IPS DF 4.7 (cell line): ENCODE data around the gene ELAC2.
"Not testable (repeated sequence)": the region's sequence is repeated elsewhere in the genome, so short reads cannot be mapped to it uniquely, and the experiment has no call there.

ENCODE experiments used
- DNase-seq: peaks from one replicate; pipeline ENCODE4 v3.0.0-alpha.2; 2013; ENCODE audit warnings: low spot score; ENCODE audit errors: extremely low read depth

The ELAC2 gene

DNA sequence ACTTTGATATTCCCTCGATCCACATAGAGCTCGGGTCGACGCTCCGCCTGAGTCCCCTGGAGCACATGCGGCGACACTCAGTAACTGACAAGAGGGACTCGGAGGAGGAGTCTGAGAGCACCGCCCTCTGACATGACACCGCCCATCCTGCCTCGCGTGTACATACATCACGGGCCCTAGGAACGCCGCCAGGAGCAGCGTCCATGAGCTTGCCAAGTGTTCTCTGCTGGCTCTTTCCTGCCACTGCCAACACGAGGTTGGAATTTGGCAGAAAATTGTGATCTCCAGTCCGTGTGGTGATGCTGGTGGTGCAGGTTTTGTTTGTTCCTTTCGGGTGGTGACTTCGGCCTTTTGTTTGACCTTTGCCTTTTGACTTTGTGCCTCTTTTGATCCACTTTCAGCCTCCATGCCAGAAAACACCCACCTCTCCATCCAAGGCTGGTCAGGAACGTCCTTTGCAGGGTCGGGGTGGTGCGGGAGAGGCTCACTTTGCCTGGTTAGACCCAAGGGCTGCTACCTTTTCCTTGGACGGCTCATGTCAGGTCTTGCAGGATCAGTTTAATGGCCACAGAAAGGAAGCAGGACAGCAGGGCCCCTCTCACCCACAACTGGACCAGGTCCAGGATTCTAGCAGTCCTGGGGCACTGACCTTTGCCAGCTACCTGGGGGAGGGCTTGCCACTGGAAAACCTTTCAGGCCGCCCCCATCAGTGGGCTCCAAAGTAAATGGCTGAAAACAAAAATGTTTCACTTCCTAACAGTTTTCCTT, 27.6 kb downstream of the ELAC2 start:
- no peak for DNase-seq

DNA sequence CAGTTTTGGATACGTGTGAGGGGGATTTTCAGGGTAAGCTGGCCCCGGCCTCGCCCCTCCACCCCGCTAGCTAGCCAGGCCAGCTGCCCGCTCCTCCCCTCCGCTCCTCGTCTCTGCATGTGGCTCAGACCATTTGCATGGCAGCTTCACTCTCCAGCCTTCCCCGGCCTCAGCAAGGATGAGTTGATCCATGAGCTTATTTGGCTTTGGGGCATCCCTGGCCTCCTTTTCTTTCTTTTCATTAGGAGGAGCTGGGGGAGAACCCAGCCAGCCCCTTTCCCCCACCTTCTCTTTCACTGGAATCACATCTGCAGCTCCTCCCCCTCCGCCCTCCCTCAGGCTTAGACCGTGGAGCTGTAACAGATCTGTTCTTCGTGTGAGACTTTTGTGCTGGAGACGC, 30.7 kb downstream of the ELAC2 start:
- DNase-seq: no peak

DNA sequence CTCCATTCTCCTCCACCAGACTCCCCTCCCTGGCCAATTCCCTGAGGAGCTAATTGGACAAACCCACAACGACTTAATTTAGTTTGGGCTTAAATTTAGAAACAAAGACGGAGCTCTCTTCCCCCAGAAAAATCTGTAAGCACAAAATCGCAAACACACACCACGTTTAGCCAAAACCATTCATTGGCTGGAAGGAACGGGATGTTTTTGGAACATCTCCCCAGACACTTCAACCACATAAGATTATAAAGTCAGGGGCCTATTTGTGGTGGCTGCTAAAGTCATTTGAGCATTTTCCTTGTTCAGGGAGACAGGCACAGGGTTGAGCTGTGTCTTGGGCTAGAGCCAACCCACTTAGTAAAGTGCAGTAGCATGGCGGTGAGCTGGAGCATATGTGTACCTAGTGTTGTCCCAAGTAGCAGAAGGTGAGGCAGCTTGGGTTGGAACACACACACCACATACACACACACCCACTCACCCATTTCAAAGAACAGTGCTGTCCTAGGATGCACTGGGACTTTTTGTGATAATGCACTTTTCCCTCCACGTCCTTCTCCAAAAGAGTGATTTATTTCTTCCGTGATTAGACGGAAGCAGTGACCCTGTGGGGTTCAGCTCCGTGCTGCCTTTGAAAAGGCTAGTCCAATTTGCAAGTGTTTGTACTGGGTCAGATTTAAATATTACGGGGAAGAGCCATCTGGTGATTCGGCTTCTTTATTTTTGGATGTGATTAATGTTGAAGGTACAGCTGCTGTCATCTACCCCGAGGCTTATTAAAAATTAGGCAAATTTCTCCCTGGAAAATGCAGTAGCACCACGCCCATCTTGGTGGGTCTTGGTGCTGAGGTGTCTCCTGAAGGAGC, 32.2 kb downstream of the ELAC2 start:
- no peak for DNase-seq

DNA sequence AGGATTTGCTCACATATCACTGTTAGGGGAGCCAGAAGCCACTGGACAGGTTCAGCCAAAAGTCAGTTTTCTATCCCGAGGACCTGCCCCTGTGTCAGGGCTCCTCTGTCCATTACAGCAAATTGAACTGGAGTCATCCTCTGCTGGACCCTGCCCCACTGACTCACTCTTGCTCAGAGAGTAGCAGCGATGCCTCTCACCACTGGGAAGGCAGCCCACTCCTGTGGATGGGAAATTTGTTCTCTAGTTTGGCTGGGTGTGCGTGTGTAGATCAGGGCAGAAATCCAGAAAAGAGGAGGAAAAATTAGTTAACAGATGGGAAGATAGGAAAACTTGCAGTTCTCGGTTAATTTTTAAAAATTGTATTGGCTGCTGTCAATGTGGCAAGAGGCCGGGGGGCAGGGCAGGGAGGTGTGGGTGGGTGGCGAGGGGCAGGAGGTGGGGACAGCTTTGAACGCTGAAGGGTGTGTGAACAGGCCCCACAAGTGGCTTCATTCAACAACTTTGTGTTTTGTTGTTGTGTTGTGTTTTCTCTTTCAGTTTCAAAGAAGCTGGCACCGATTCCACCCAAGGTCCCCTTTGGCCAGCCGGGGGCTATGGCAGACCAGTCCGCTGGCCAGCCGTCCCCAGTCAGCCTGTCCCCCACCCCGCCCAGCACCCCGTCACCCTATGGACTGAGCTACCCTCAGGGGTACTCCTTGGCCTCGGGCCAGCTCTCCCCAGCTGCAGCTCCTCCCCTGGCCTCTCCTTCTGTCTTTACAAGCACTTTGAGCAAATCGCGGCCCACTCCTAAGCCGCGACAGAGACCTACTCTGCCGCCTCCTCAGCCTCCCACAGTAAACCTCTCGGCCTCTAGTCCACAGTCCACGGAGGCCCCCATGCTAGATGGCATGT, 33.6 kb downstream of the ELAC2 start:
- no peak for DNase-seq

DNA sequence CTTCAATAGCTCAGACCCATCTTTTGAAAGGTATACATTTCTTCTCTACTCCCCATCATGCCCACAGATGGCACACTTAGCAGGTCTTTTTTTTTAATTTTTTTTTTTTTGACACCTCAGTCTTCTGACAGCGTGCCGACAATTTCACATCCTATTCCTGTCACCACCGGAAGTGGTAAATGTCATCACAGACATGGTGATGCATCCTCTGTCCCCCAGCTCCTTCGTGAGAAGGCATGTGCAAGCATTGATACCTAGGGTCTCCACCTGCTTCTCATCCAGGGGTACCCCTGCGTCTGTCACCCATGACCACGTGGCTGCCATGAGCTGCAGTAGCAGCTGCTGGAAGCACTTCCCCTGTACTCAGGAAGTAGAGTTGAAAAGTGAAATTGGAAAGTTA, 35.6 kb downstream of the ELAC2 start:
- DNase-seq: no peak

DNA sequence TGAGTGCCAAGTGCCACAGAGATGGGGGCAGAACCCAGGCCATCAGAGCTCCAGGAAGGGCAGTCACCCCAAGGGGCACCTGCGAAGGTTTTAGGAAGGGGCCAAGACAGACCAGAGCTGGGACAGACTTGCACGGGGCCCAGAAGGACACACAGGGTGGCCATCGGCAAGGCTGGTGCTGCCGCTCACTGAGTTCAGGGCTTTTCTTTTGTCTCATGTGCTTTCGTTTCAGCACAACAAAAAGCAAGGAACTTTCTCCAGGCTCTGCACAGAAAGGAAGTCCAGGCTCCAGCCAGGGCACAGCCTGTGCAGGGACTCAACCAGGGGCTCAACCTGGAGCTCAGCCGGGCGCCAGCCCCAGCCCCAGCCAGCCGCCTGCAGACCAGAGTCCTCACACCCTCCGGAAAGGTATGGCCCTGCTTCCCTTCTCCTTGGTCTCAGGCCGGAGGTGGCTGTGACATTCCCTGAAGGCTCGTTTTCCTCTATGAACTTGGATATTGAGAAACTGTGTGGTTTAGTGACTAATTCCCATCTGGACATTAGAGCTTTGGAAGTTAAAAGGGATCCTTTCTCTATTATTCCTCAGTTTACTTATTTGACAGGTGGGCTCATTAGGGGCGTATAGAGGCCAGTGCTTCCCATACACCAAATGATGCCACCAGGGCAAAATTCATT, 37.9 kb downstream of the ELAC2 start:
- DNase-seq: no peak

DNA sequence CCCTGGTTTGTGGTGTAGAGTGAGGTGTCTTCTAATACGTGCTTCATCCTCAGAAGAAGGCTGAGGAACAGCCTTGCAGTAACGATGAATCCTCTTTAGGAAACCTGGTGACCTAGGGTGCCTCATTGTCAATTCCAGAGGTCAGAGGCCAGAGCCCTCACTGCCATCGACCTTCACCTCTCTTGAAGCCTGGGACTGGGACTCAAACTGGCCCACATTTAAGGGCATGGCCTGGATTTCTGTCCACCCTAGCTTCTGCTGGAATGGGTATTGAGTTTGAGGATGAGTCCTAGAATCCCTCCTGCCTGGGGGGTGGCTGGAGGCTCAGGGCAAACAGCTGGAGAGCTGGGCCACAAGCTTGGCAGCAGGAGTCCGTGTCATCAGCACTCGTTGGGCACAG, 38.6 kb downstream of the ELAC2 start:
- no peak for DNase-seq

DNA sequence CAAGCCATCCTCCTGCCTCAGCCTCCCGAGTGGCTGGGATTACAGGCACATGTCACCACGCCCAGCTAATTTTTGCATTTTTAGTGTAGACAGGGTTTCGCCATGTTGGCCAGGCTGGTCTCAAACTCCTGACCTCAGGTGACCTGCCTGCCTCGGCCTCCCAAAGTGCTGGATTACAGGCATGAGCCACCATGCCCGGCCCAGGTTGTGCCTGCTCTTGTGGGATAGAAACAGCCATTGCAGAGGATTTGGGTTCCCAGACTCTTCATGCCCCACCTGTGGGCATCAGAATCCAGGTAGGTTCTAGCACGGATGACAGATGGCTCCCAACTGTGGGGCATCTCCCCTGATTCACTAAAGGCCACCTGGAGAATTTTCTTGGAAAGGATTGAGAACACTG, 39.0 kb downstream of the ELAC2 start:
- DNase-seq: not testable (repeated sequence)

DNA sequence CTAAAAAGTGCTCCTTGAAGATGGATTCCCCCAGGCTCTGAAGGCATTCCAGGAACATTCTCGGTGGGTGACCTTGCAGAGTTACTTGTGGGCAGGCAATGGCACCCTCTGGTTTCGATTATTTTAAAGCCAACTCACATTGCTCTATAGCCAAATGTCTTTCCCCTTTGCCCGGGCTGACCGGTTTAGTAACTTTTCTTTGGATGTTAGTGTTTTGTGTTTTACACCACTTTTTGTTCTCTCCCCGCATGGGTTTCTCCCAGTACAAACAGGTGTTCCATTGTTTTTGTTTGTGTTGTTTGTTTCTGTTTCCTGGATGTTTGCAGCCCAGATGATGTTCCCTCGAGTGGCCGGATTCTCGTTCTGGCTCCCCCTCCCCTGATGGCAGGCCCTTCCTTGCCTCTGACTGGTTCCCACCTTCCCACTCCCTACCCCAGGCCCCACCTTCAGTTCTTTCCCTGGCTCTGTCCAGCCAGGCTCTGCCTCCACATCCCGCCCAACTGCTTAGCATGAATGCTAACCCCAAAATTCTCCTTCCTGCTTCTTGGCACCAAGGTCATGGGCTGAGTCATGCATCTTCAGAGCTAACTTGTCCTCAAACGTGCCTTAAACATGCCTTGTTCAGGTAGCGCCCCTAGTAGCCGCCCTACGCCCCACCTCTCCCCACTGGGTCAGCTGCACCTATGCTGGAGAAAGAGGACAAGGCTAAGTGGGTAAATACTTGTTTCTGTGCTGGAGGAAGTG, 40.6 kb downstream of the ELAC2 start:
- peak; percentile 9 for DNase-seq

DNA sequence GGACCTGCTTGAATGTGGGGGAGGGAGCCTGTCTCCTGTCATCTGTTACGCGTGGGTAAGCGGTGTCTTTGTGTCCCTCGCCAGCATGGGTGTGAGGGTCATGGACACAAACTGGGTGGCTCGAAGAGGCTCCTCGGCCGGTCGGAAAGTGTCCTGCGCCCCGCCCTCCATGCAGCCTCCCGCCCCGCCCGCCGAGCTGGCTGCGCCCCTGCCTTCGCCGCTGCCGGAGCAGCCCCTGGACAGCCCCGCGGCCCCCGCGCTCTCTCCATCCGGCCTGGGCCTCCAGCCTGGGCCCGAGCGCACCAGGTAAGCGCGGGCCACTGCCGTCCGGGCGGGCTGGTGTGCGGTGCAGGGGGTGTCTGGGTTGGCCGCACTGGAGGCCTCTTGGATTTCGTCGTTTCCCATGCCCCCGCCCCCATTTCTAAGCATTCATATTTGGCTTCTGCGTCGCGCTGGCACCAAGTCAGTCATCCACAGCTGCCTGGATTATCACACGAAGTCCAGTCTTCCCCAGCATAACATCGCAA, 43.8 kb downstream of the ELAC2 start:
- no peak for DNase-seq

DNA sequence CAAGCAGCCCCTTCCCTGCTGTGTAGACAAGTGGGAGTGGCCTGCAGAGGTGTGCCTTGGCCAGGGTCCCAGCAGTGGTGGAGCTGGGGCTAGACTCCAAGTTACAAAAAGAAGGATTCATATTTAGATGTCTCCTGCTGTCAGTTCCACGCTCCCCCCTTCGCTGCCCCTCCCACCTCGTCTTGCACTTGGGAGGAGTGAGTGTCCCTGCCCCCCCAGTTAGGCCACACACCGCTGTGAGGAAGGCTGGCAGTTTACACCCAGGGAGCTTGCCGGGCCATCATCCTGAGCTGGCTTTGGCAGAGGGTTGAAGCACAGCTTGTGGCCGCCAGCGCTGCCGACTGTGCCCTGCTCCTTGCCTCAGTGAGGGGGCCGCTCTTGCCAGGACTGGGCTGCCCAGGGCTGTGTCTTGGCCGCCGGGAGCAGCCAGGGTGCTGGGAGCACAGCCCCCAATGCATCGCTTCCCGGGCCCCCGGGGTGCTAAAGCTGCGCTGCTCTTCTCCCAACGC, 44.3 kb downstream of the ELAC2 start:
- DNase-seq: no peak

DNA sequence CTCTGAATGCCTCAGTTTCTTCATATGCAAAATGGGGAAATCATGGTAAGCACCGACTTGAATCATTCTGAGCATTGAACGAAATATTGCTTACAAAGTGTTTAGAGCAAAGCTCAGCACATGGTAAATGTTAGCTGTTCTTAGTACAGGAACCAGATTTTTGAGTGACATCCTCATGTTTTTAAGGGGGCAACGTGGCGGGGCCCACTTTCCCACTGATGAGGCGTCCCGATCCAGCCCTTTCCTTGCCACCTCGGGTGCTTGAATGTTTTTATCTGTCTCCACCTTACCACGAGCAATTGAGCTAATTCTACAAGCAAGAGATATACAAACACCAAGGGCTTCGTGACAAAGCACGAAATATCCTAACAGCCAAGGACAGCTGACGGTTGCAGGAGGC, 49.9 kb downstream of the ELAC2 start:
- no peak for DNase-seq

DNA sequence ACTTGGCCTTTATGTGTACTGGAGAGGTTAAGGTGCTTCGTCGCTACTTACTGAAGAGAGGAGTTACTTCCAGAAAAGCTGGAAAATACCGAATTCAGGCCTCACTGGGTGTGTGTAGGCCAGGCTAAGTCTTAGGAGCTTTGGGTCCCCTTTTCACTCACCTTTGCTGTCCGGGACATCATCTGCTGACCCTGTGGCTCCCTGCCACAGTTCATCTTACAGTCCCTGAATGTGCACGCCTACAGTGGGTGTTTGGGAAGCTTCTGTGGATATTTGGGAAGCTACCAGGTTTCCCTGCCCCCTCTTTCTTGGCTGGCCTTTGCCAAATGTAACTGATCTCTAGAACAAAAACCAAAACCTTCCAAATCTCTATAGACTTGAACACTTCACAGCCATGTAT, 51.4 kb downstream of the ELAC2 start:
- DNase-seq: no peak

DNA sequence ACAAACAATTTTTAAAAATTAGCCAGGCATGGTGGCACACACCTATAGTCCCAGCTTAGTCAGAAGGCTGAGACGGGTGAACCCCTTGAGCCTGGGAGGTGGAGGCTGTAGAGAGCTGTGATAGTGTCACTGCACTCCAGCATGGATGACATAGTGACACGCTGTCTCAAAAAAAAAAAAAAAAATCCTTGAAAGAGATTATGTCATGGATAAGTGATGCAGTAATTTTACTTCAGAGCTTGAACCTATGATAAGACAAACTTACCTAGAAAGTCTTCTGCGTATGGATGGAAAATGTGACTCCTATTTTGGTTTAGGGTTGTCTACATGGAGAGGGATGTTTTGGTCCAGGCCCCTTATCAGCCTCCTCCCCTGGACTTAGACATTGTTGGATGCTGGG, 51.8 kb downstream of the ELAC2 start:
- no peak for DNase-seq

DNA sequence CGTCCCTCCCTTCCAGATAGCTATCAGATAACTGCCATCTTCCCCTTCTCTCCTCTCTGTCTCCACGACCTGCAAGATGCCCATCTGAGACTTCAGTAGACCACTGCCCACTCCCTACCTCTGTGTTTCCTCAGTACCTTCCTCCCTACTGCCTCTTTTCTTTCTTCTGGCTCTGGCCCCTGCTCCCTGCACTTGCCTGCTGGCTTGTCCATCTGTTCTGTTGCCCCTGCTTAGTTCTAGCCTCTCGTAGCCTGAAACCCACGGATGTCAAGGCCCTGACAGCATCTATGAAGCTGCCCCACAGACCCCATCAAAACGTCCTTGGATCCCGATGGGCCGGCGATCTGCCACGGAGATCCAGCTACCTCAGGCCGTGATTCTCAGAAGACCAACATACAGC, 53.0 kb downstream of the ELAC2 start:
- DNase-seq: no peak

DNA sequence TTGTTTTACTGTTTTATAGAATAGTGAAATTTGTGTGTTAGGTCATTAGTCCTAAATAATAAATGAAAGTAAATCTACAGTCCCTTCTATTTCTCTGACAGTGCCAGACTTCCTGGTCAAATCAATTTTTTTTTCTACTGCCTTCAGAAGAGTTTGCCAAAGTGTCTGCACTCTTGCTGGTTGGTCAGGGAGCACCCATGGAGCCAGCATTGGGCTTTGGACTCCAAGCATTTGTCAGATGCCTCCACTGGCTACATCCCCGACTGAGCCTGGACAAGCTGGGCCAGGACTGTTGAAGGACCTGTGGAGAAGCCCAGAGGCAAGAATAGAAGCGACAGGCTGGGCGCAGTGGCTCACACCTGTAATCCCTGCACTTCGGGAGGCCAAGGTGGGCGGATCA, 53.7 kb downstream of the ELAC2 start:
- no peak for DNase-seq

DNA sequence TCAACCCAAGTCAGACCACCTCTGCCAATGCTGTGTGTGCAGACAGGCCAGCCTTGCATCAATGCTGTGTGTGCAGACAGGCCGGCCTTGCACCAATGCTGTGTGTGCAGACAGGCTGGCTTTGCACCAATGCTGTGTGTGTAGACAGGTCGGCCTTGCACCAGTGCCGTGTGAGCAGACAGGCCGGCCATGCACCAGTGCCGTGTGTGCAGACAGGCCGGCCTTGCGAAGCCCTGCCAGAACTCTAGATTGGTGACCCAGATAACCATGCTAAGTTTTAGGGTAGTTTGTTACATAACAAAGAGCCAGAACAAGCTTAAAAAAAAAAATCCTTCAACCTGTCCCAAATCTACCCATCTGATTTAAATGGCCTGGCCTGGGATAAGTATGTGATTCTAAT, 54.3 kb downstream of the ELAC2 start:
- DNase-seq: no peak

DNA sequence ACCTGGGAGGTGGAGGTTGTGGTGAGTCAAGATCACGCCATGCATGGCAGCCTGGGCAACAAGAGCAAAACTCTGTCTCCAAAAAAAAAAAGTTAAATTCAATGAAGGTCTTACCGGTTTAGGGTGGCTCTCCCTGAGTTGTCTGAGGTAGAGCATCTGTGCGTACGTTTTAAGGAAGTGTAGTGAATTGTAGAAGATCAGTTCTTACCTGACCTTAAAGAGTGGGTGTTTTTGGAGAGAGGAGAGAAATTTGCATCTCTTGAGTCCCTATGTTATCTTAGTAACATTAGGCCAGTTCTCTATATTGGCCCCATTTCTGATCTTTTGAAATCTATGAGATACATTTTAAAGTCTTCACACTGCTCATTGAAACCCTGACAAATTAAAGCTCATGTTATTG, 56.2 kb downstream of the ELAC2 start:
- DNase-seq: no peak

DNA sequence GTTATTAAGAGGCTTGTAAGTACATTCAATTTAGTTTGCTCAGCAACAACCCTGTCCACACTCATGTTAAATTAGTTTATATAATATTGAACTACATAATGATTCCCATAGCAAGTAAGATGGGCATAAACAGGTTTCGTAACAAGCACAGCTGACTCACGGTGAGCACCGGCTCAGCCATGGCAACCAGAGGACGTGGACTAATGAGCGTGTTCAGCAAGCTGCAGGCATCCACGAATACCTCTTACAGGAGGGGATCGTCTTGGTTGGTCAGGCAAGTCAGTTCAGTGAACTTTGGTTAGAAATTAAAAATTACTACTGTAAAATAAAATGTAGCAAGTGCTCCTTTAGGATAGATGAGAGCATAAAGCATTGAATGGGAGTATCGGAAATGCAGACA, 58.4 kb downstream of the ELAC2 start:
- no peak for DNase-seq

DNA sequence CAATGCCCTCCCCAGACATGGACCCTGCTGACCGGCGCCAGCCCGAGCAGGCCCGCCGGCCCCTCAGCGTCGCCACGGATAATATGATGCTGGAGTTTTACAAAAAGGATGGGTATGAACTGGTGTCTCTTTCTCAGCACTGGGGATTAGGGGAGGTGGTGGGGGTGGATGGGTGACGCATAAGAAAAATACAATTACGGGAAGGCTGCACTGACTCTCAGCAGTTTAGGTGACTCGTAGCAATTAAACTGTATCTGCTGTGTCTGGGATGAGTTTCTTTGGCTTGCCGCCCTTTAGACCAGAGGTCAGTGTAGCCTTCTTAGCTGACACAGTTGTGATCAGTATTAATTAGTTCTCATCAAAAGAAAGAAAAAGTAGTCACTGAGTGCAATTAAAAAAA, 59.0 kb downstream of the ELAC2 start:
- DNase-seq: no peak
